CD4-positive, alpha-beta T cell treated with Interleukin-15 for 1 hour (primary cell): ENCODE data around the gene FOXP1.

Source experiments
- DNase-seq: peaks from one replicate; pipeline ENCODE4 v3.0.0-alpha.2; 2020

Gene FOXP1

DNA sequence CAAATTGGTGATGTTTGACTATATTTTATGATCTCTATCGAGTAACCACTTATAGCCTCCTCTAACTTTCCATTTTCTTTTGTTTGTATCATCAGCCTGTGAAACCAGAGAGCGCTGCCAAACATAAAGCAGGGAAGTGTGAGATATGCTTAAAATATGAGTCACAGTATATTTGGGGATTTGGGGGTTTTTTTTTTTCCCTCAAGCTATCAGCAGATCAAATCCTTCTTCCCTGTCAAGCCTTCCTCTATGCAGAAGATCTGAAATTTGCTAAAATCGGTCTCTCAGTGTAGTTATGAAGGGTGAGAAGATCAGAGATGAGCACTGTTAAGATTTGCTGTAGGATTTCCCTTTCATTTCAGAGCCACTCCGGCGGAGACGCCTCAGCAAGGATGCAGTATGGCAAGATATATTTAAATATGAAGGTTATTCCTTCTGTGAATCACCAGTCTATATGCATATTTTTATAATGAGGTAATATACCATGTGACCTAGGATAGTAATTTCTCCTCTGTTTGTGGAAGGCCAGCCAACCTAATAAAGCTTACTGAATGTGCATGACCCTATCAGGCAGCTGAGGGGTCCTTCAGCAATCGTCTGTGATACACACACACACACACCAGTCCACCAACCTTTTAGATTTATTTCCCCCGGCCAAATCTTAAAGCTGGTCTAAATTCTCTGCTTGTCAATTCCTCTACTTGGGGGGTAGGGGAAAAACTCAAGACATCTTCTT, 474.1 kb downstream of the FOXP1 start:
- DNase-seq, result no peak

DNA sequence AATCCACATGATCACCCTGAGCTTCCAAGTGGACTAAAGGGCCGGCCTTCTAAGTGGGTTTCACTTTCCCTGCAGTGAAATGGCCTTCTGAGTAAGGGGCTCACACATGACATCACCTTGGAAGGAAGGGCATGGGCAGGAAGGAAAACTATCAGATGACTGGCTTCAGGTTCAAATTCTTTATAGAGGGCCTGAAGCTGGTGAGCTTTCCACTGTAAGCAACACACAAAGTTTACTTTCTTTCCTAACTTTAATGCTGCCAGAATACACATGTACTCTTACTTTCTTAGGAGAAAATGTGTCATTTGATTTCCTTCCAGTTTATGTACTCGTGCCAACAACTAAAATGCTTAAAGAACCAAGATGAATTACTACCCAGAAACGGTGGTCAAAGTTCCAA, 475.6 kb downstream of the FOXP1 start:
- DNase-seq, result no peak

DNA sequence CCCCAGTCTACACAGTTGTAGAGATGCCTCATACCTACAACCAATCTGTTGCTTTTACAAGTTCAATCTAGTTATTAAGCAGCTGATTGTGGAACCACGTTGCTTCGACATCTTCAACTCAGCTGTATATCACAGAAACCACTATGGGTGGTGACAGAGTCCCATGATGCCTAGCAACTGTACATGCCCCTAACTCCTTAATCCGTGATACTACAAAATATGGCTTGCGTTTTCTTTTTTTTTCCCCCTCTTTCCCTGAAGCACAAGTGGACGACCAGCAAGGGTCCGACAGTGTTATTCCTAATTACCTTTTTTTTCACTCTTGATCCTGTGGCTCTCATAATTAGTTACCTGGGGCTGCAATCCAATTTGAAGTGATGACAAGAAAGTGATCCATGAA, 478.6 kb downstream of the FOXP1 start:
- DNase-seq, result no peak

DNA sequence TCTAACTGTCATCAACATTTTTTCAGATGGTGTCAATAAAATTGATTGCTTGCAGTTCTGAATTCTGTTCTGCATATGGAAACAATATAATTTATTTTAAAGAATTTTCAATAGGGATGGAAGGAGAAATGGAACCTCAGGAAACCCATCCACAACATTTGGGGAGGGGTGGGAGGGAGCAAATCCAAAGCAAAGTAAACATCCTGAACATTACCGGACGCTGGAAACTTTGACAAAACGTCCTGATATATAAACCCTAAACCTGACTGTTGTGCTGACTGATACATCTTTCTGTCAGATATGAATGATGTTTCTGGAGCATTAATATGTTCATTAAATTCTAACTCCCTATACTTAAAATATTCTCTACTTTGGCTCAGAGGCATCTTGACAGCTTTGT, 479.0 kb downstream of the FOXP1 start:
- DNase-seq, result no peak

- DNase-seq, result no peak
Observed at GRCh38 chr3:71104121-71104541, 479.4 kb downstream of the FOXP1 start.

GRCh38 chr3:71103430-71103921, 480.1 kb downstream of the FOXP1 start:
- DNase-seq, result no peak

GRCh38 chr3:71102111-71102983, 481.2 kb downstream of the FOXP1 start:
- DNase-seq, result no peak

DNA sequence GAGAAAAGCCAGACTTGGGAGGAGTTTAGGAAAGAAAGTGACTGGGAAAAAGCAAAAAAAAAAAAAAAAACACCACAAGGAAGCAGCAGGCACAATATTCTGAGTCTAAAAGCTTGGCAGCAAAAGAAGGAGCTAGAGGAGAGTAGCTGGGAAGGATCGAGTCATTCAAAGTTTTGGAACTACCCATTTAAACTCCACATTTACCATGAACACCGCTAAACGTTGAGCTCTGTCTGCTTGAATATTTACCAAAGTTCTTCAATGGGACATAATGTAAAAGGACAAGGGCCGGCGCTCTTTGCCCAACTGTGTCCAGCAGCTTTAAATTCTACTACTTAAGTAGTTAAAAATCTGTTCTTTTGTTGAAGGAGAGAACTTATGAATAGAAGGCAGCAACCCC, 481.9 kb downstream of the FOXP1 start:
- no peak for DNase-seq

DNA sequence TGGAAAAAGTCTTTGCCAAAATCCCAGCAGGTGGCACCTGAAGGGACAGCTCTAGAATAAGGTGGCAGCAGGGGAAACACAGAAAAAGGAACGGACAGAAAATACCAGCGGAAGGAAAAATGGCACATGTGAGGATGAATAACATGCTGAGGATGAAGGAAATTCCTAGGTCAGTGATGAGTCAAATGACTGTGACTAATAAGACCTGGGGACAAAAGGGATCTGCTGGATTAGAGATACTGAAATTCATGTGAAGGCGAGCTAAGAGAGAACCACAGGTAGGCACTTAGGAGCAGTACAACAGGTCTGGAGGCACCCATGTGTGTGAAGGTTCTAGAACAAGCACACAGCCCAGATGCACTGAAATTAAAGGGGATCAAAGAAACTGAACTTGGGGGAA, 482.5 kb downstream of the FOXP1 start:
- DNase-seq, result no peak

- no peak for DNase-seq
Observed at GRCh38 chr3:71099997-71100719, 483.4 kb downstream of the FOXP1 start.

DNA sequence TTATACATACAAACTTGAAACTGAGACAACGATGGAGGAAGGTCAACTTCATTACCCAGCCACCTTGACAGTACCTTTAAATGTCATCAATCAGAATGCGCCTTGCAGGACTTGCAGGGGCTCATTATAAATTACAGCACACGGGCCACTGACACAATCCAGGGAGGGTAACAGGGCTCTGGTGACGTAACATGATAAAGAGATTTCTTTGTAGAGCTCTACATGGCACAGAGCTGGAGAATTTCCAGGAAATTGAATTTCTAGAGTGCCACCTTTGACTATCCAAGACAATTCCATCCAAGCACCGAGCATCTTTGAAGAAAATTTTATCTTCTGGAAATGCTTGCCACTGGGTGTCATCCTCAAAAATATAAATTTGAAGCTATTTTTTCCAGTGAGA, 486.0 kb downstream of the FOXP1 start:
- no peak for DNase-seq

DNA sequence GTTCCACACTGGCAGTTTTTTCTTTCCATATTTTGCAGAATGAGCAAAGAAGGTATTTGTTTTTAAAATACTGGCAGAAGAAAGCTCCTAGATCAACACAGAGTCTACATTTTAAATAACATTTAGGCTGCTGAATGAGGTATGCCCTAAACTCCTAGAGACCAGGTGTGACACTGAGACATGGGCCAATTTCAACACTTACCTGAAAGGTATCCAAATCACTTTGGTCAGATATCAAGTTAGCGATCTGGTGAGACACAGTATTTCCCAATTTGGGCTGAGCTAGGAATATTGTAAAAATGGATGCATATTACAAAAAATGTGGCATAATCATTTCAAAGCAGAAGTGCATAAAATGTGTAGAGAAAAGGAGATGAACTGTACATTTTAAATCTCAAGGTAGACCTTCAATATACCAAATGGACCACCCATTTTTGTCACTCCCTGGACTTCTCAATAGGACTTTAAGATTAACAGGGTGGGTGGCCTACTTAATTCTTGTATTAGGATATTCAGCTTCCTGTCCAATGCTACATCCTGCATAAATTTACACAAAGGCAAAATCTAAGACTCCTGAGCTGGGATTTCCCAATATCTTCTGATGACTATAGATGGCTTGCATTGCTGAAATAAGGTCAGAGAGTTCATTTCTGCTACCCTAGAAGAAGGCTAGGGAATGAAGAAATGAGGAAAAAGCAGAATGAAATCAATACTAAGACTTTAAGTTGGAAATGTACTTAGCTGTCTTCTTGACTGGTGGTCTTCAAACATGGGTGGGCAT, 487.8 kb downstream of the FOXP1 start:
- no peak for DNase-seq

GRCh38 chr3:71094658-71095209, 488.8 kb downstream of the FOXP1 start:
- no peak for DNase-seq

DNA sequence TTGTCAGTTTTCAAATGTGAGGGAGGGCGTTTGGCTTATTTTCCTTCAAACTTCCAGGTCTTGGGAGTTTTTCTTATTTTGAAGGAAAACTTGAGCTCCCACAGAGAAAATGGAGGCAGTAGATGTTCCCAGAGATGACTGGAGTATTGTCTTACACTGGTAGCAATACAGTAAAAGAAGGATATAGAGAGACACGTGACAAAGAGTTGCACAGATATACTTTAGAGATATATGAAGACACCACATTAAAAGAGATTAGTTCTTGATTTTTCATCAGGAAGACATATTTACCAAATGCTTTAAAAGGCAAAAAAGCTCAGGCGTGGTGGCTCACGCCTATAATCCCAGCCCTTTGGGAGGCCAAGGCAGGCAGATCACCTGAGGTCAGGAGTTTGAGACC, 490.9 kb downstream of the FOXP1 start:
- DNase-seq, result no peak

DNA sequence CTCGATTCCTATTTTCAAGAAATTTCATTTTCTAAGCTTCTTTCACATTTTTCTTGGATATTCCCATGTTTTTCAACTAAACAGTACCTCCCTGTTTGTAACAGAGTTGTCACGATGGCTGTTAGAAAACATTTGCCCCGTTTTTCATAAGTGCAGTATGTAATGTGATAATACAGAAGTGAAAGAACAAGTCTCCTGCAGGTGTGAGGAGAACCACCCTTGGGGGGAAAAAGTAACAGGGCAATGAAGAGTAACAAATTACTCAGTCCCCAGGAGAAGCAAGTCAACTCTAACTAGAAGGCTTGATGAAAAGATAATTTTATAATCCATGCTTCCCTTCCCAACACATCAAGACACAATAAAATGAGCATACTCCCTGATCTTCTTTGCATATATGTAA, 493.3 kb downstream of the FOXP1 start:
- DNase-seq, result no peak

GRCh38 chr3:71089271-71089847, 494.2 kb downstream of the FOXP1 start:
- no peak for DNase-seq

GRCh38 chr3:71088742-71089141, 494.8 kb downstream of the FOXP1 start:
- DNase-seq, result no peak

DNA sequence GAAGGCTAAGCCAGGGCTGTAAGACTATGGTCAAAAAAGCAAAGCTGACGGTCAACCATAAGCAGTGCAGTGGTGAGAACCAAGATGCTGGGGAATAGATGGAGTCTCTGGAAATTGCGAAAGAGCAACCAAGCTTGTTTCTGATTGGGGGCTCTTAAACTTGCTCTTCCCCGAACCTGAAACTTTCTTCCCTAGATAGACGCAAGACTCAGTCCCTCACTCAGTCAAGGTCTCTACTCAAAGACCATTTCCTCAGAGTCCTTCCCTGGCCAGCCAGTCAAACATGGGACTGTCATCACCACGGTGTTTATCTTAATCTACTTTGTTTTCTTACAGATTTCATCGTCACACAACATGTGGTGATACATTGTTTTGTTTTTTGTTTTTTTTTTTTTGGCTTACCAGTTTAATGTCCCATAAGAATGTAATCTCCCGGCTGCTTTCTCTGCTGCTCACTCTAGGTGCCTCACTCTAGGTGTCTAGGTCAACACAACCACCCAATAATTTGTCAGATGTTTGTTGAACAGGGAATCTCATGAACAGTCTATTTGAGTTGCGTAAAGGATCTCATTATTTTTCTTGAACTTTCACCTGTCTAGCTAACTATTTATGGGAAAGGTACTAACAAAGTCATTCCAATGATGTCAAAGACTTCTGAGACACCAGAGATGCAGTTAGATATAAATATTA, 495.4 kb downstream of the FOXP1 start:
- no peak for DNase-seq

DNA sequence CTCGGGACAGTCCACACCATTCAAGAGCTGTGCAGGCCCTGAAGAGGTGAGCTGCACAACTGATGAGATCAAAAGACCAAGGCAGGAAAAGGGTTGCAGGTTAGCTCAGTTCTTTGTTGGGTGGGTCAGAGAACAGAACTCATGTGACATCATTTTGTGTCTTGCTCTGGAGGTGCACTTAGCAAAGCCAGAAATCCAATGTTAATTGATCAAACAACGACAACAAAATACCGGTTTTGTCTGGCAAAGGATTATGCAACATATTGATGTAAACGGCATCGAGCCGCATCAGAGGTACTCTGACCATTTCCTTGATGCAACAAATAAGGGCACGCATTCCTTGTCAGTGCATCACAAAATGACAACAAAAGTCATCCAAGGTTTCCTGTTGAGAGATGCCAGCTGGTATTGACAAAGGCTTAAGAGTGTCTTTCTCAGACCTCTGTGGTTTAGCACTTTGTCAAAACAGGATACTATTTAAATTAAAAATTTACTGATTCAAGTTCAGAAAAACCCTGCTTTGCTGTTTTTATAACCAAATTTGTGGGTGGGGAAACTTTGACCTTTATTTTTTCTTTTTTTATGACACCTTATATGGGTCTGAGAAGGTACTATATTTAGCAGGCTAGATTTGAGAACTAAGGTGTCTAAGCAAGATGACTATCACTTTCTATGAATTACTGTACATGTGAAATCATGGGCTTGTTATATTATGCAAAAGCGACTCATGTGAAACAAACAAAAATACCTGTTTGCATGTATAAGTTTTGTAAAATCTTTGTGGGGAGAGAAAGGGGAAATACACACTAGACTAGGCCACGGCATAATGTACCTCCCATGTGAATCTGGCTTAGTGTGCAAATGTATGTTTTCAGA, 496.1 kb downstream of the FOXP1 start:
- peak; percentile 47 for DNase-seq

GRCh38 chr3:71086777-71087142, 496.8 kb downstream of the FOXP1 start:
- no peak for DNase-seq
